ENCODE data around the gene EVI5.

EVI5 gene

DNA sequence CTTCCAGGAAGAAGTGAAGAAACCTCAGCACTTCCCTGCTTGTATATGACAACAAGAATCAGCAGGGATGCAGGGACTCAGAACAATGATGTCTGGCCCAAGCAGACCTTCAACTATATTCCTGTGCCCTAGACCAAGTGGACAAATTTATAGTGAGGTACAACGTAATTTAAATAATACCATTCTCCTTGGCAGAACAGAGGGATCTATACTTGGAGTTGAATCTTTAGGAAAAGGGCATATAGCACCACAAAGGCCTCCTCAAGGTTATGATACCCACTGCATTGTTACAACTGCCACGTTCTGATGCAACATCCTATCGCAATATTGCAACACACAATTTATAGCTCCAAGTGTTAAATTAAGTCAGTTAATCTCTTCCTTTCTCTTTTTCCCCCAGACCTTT lies 269.1 kb downstream of the EVI5 start:
- no peak for TF ChIP-seq EZH2phosphoT487 (IDR thresholded peaks at IDR 0.05; ENCODE audit: borderline replicate concordance, low read length)
- H3K4me1 ChIP-seq (ENCODE audit: control insufficient read depth, low read length): no peaks in the 10 kb centered on the region
- H3K36me3 ChIP-seq (ENCODE audit: control insufficient read depth, low read length): no peaks in the 10 kb centered on the region
- no peaks in the 10 kb centered on the region for H3K27me3 ChIP-seq (ENCODE audit: control insufficient read depth, low read length)
- no peak overlapping the region for H3K27ac ChIP-seq (ENCODE audit: low read depth, low read length)
- no peak overlapping the region for H3K4me3 ChIP-seq (ENCODE audit: low read length)
- no peaks in the 10 kb centered on the region for H4K20me1 ChIP-seq (ENCODE audit: control insufficient read depth, insufficient read depth, low read depth, low read length)
- H3K4me2 ChIP-seq (ENCODE audit: low read length): no peak overlapping the region
- H3K9me3 ChIP-seq (ENCODE audit: control insufficient read depth, insufficient read depth, low read length): no peaks in the 10 kb centered on the region
- H3F3A ChIP-seq (ENCODE audit: control insufficient read depth, insufficient read depth): no peaks in the 10 kb centered on the region
- no peaks in the 10 kb centered on the region for H3K79me2 ChIP-seq (ENCODE audit: control insufficient read depth, low read length)
- H3K9me2 ChIP-seq (replicated peaks; ENCODE audit: control insufficient read depth, low read length): no peaks in the 10 kb centered on the region

DNA sequence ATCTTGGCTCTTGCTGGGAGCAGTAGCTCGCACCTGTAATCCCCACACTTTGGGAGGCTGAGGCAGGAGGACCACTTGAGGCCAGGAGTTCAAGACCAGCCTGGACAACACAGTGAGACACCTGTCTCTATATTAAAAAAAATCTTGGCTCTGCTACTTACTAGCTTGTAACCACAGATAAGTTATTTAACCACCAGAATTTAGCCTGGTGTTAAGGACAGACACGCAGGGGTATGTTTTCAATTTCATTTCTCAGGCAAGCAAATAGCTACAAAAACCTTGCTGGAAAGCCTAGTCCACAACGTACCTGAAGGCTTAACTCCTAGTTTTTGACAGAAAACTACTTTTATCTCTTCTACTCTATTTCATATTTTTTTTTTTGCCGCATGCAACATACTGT lies 273.4 kb downstream of the EVI5 start:
- Histone ChIP-seq H3K4me2 (ENCODE audit: low read length) (no peak overlapping the region), H3K27ac (ENCODE audit: low read depth, low read length) (no peak overlapping the region)
- no peak for TF ChIP-seq EZH2phosphoT487 (IDR thresholded peaks at IDR 0.05; ENCODE audit: borderline replicate concordance, low read length)
- TF ChIP-seq CTCF (IDR thresholded peaks at IDR 0.05; ENCODE audit: low read depth, low read length, poor library complexity, severe bottlenecking): no peak

DNA sequence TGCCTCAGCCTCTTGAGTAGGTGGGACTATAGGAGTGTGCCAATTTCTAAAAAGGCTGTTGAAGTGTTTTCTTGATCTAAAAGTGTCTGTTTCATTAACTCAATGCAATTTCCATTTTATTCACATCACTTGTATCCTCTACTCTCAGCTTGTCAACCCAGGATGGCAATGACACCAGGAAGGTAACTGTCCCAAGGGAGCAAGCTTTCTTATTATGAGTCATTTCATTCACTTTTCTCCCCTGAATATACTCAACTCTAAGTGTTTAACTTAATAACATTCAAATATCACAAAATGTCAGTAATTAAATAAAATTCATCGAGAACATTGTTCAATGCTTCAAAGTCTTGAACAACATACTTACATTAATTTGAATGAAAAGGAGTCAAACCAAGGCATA lies 275.3 kb downstream of the EVI5 start:
- no peak overlapping the region for H3K27ac ChIP-seq (ENCODE audit: low read depth, low read length)

More for the DNA sequence above, 273.4 kb downstream of the EVI5 start:
- no peaks in the 10 kb centered on the region for H3K4me1 ChIP-seq (ENCODE audit: control insufficient read depth, low read length)
- H3K27me3 ChIP-seq (ENCODE audit: control insufficient read depth, low read length): no peaks in the 10 kb centered on the region
- H3K4me3 ChIP-seq (ENCODE audit: low read length): no peak overlapping the region
- H3K36me3 ChIP-seq (ENCODE audit: control insufficient read depth, low read length): no peaks in the 10 kb centered on the region
- H3K9me3 ChIP-seq (ENCODE audit: control insufficient read depth, insufficient read depth, low read length): no peaks in the 10 kb centered on the region
- H3K9me2 ChIP-seq (replicated peaks; ENCODE audit: control insufficient read depth, low read length): no peaks in the 10 kb centered on the region
- no peaks in the 10 kb centered on the region for H3F3A ChIP-seq (ENCODE audit: control insufficient read depth, insufficient read depth)
- H3K79me2 ChIP-seq (ENCODE audit: control insufficient read depth, low read length): no peaks in the 10 kb centered on the region
- no peaks in the 10 kb centered on the region for H4K20me1 ChIP-seq (ENCODE audit: control insufficient read depth, insufficient read depth, low read depth, low read length)

More for the DNA sequence above, 275.3 kb downstream of the EVI5 start:
- no peaks in the 10 kb centered on the region for H3K9me3 ChIP-seq (ENCODE audit: control insufficient read depth, insufficient read depth, low read length)
- H3F3A ChIP-seq (ENCODE audit: control insufficient read depth, insufficient read depth): no peaks in the 10 kb centered on the region
- TF ChIP-seq EZH2phosphoT487 (IDR thresholded peaks at IDR 0.05; ENCODE audit: borderline replicate concordance, low read length): no peak
- TF ChIP-seq CTCF (IDR thresholded peaks at IDR 0.05; ENCODE audit: low read depth, low read length, poor library complexity, severe bottlenecking): no peak
- H3K27me3 ChIP-seq (ENCODE audit: control insufficient read depth, low read length): no peaks in the 10 kb centered on the region
- H3K4me2 ChIP-seq (ENCODE audit: low read length): no peak overlapping the region
- H3K4me1 ChIP-seq (ENCODE audit: control insufficient read depth, low read length): peaks cover 4% of the 10 kb centered on the region; the same call in 1 of the 2 replicates
- no peaks in the 10 kb centered on the region for H3K9me2 ChIP-seq (replicated peaks; ENCODE audit: control insufficient read depth, low read length)
- no peaks in the 10 kb centered on the region for H3K79me2 ChIP-seq (ENCODE audit: control insufficient read depth, low read length)
- no peaks in the 10 kb centered on the region for H3K36me3 ChIP-seq (ENCODE audit: control insufficient read depth, low read length)
- H4K20me1 ChIP-seq (ENCODE audit: control insufficient read depth, insufficient read depth, low read depth, low read length): no peaks in the 10 kb centered on the region
- no peak overlapping the region for H3K4me3 ChIP-seq (ENCODE audit: low read length)
